ENCODE measurements around the gene RAB8B. TPM values are rescaled to one million over a fixed set of nuclear protein-coding genes. Genes with fewer than 3 reads are reported as not detected.

RAB8B gene
- total and polyA plus RNA-seq, 5 experiments from 2014 or later = 35.1 to 79.6 (median 40.7) TPM

GRCh38 chr15:63211549-63211948 is 22.1 kb downstream of the RAB8B start:
- no peak for ATAC-seq
- Mint-ChIP-seq H3K36me3 (peaks cover 0 to 31% (median 4%) of the 10 kb centered on the region in 3 donors), H3K4me1 (peaks cover 45 to 84% (median 77%) of the 10 kb centered on the region in 4 donors), H3K27ac (peak overlapping the region in 6 of 10 donors; percentile 1 to 91 (median 78)), H3K27me3 (no peaks in the 10 kb centered on the region), H3K4me3 (peak overlapping the region in 8 of 10 donors; percentile 3 to 73 (median 36)), H3K9me3 (no peaks in the 10 kb centered on the region)
- POLR2A ChIA-PET = interaction anchor here (2.0 to 2.6 kb wide), 2 partner anchors 18 to 19 kb away, joined by 8 to 12 read pairs; no protein-coding TSS in a partner anchor
- no peak for DNase-seq

DNA sequence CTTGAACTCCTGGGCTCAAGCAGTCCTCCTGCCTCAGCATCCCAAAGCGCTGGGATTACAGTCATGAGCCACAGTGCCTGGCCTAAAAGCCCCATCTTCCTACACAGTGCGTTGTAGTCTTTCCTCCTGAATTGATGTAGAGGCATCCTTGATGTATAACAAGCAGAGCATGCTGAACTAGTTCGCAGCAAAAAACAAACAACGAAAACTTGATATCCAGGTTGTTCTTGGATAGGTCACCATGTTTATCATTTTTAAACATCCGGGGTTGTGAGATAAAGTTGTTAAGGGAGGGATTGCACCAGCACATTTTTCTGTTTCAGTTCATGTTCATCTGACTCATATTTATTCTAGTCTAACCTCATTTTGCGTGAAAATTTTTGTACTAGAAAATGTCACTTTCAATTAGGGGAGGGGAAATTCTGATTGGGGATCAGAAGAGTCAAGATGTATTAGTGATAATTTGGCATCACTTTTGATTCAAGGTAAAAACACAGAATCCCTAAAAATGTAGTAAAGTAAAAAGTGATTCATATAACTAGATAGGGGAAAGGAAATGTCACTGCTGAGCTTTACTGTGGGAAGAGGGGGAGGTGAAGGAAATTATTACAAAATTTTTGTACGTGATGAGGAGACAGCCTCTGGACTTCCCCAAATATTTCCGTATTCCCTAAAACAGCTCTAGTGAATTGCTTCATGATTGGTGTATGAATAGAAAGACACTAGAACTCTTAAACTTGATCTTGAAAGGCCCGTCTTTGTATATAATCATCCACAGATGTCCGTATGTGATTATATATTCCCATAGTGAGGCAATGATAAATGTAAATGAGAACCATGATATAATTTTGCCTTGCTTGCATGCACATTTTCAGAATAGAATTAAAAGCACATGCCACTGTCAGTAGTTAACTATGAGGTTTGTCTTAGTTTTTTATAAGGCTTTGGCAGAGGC is 22.9 kb downstream of the RAB8B start:
- H3K27me3 Mint-ChIP-seq = no peaks in the 10 kb centered on the region
- POLR2A ChIA-PET = interaction anchor here (2.6 kb wide), 1 partner anchor 18 kb away, joined by 8 read pairs; no protein-coding TSS in a partner anchor

DNA sequence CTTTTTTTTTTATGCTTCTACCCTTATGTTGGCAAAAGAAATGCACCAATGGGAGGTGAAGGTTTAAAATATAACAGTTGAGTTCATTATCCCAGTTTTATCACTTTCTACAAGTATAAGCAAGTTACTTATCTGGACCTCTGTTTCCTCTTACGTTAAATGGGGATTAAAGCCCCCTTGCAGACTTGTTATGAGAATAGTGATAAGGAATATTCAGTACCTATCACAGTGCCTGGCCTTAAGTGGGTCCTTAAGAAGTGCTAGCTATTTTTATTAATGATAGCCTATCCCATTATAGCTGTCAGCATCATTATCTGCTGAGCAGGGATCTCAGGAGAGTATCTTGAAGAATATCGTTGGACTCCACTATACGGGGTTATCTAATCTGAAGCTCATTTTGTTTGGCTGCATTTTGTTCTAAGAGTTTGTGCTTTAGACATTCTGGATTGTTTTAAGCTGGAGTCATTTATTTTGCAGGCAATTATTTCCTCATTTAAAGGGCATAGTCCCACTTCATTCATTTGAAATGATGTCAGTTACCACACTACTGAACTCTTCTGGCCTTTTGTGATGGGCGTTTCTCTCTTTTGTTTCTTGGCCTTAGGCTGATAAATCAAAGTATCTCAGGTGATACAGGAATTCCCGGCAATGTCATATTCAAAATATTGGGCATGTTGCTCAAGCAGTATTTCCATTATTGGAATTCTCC is 28.8 kb downstream of the RAB8B start:
- POLR2A ChIA-PET = interaction anchor here (0.7 to 0.9 kb wide), 2 partner anchors 10 to 58 kb away, joined by 4 to 5 read pairs; no protein-coding TSS in a partner anchor
- ATAC-seq (no peak), DNase-seq (no peak)
- peak overlapping the region in 1 of 10 donors; percentile 6 for H3K4me3 Mint-ChIP-seq
- H3K9me3 Mint-ChIP-seq = no peaks in the 10 kb centered on the region
- no peaks in the 10 kb centered on the region for H3K27me3 Mint-ChIP-seq
- H3K4me1 Mint-ChIP-seq = peaks cover 17 to 80% (median 60%) of the 10 kb centered on the region in 4 donors
- H3K36me3 Mint-ChIP-seq = peaks cover 0 to 35% (median 8%) of the 10 kb centered on the region in 3 donors
- H3K27ac Mint-ChIP-seq = peak overlapping the region in 4 of 10 donors; percentile 29 to 72 (median 57)

More for the DNA sequence above, 22.9 kb downstream of the RAB8B start:
- Mint-ChIP-seq H3K4me1 (peaks cover 38 to 83% (median 72%) of the 10 kb centered on the region in 4 donors), H3K27ac (peak overlapping the region in 8 of 10 donors; percentile 9 to 93 (median 38)), H3K4me3 (peak overlapping the region in 9 of 10 donors; percentile 9 to 73 (median 48)), H3K36me3 (peaks cover 0 to 27% (median 4%) of the 10 kb centered on the region in 3 donors), H3K9me3 (no peaks in the 10 kb centered on the region)
- DNase-seq = no peak
- ATAC-seq = no peak

DNA sequence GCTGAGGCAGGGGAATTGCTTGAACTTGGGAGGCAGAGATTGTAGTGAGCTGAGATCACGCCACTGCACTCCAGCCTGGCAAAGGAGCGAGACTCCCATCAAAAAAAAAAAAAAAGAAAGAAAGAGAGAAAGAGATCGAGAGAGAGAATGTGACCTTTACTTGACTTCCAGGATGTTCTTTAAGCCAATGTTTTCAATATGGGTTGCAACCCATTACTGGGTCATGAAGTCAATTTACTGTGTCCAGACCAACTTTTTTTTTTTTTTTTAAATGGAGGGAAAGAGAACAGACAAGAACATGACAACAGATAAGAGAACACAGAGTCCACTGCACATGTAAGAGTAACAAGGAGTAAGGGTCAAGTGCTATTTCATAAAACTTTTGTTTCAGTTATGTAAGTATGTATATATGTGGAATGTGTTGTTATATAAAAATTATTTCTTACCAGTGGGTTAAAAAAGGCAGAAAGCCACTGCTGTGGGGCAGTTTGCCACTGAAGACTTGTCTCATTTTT is 29.8 kb downstream of the RAB8B start:
- H3K27me3 Mint-ChIP-seq = no peaks in the 10 kb centered on the region
- H3K4me3 Mint-ChIP-seq = no peak overlapping the region
- H3K4me1 Mint-ChIP-seq = peaks cover 19 to 76% (median 55%) of the 10 kb centered on the region in 4 donors
- POLR2A ChIA-PET = no interaction called here
- DNase-seq (no peak), ATAC-seq (no peak)
- H3K27ac Mint-ChIP-seq = peak overlapping the region in 5 of 10 donors; percentile 20 to 76 (median 69)
- no peaks in the 10 kb centered on the region for H3K9me3 Mint-ChIP-seq
- H3K36me3 Mint-ChIP-seq = peaks cover 0 to 41% (median 8%) of the 10 kb centered on the region in 3 donors

GRCh38 chr15:63221346-63221745 is 31.9 kb downstream of the RAB8B start:
- ATAC-seq (no peak), DNase-seq (no peak)
- POLR2A ChIA-PET = interaction anchor here (1.1 kb wide), 1 partner anchor 25 kb away, joined by 3 read pairs; no protein-coding TSS in a partner anchor
- peak overlapping the region in 5 of 10 donors; percentile 8 to 69 (median 35) for H3K27ac Mint-ChIP-seq
- H3K27me3 Mint-ChIP-seq = no peaks in the 10 kb centered on the region
- H3K36me3 Mint-ChIP-seq = peaks cover 0 to 46% (median 14%) of the 10 kb centered on the region in 3 donors
- no peak overlapping the region for H3K4me3 Mint-ChIP-seq
- H3K9me3 Mint-ChIP-seq = no peaks in the 10 kb centered on the region
- H3K4me1 Mint-ChIP-seq = peaks cover 16 to 83% (median 57%) of the 10 kb centered on the region in 4 donors

- ATAC-seq (no peak), DNase-seq (no peak)
- H3K27ac Mint-ChIP-seq = peak overlapping the region in 1 of 10 donors; percentile 19
- H3K36me3 Mint-ChIP-seq = peaks cover 0 to 51% (median 17%) of the 10 kb centered on the region in 3 donors
- POLR2A ChIA-PET = no interaction called here
- peaks cover 23 to 86% (median 66%) of the 10 kb centered on the region in 4 donors for H3K4me1 Mint-ChIP-seq
- H3K9me3 Mint-ChIP-seq = no peaks in the 10 kb centered on the region
- no peak overlapping the region for H3K4me3 Mint-ChIP-seq
- H3K27me3 Mint-ChIP-seq = no peaks in the 10 kb centered on the region
Observed at GRCh38 chr15:63223463-63223862, 34.1 kb downstream of the RAB8B start.

GRCh38 chr15:63225381-63225780 is 36.0 kb downstream of the RAB8B start:
- no peak for DNase-seq
- H3K4me3 Mint-ChIP-seq = no peak overlapping the region
- POLR2A ChIA-PET = no interaction called here
- H3K9me3 Mint-ChIP-seq = no peaks in the 10 kb centered on the region
- peaks cover 25 to 81% (median 65%) of the 10 kb centered on the region in 4 donors for H3K4me1 Mint-ChIP-seq
- ATAC-seq = no peak
- H3K27me3 Mint-ChIP-seq = no peaks in the 10 kb centered on the region
- H3K36me3 Mint-ChIP-seq = peaks cover 0 to 43% (median 16%) of the 10 kb centered on the region in 3 donors
- peak overlapping the region in 7 of 10 donors; percentile 2 to 83 (median 17) for H3K27ac Mint-ChIP-seq

GRCh38 chr15:63226155-63226883 is 36.9 kb downstream of the RAB8B start:
- Mint-ChIP-seq H3K9me3 (no peaks in the 10 kb centered on the region), H3K27ac (peak overlapping the region in 9 of 10 donors; percentile 5 to 90 (median 74)), H3K4me3 (peak overlapping the region in 7 of 10 donors; percentile 1 to 67 (median 16)), H3K27me3 (no peaks in the 10 kb centered on the region), H3K4me1 (peaks cover 21 to 77% (median 60%) of the 10 kb centered on the region in 4 donors), H3K36me3 (peaks cover 0 to 43% (median 16%) of the 10 kb centered on the region in 3 donors)
- DNase-seq = no peak
- POLR2A ChIA-PET = interaction anchor here (1.5 kb wide), 1 partner anchor 34 kb away, joined by 3 read pairs; no protein-coding TSS in a partner anchor
- ATAC-seq = no peak

DNA sequence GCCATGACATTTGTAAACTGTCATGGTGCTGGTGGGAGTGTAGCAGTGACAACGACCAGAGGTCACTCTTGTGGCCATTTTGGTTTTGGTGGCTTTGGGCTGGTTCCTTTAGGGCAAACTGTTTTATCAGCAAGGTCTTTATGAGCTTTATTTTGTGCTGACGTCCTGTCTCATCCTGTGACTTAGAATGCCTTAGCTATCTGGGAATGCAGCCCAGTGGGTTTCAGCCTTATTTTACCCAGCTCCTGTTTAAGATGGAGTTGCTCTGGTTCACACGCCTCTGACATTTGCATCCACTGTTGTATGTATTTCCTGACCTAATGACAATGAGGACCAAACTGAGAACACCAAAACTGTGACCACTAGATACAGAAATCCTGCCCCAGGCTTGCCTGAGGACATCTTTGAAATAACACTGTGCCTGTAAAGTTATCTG is 37.6 kb downstream of the RAB8B start:
- Mint-ChIP-seq H3K9me3 (no peaks in the 10 kb centered on the region), H3K36me3 (peaks cover 0 to 43% (median 16%) of the 10 kb centered on the region in 3 donors), H3K4me1 (peaks cover 19 to 77% (median 61%) of the 10 kb centered on the region in 4 donors), H3K4me3 (peak overlapping the region in 3 of 10 donors; percentile 16 to 51 (median 36)), H3K27me3 (no peaks in the 10 kb centered on the region), H3K27ac (peak overlapping the region; percentile 2 to 90 (median 74))
- ATAC-seq = peak in 1 of 2 donors; percentile 38
- POLR2A ChIA-PET = interaction anchor here (1.5 kb wide), 1 partner anchor 35 kb away, joined by 3 read pairs; no protein-coding TSS in a partner anchor
- no peak for DNase-seq

GRCh38 chr15:63227689-63228088 is 38.3 kb downstream of the RAB8B start:
- Mint-ChIP-seq H3K9me3 (no peaks in the 10 kb centered on the region), H3K36me3 (peaks cover 0 to 38% (median 12%) of the 10 kb centered on the region in 3 donors), H3K4me1 (peaks cover 16 to 77% (median 62%) of the 10 kb centered on the region in 4 donors), H3K27ac (peak overlapping the region; percentile 74 to 90 (median 85)), H3K4me3 (peak overlapping the region in 3 of 10 donors; percentile 5 to 45 (median 11)), H3K27me3 (no peaks in the 10 kb centered on the region)
- POLR2A ChIA-PET = interaction anchor here (1.2 to 1.6 kb wide), 3 partner anchors 17 to 71 kb away, joined by 3 read pairs; partner anchors contain the start of gene RPS27L
- ATAC-seq (no peak), DNase-seq (no peak)

GRCh38 chr15:63231206-63231605 is 41.8 kb downstream of the RAB8B start:
- POLR2A ChIA-PET = interaction anchor here (1.0 to 5.5 kb wide), 3 partner anchors 37 to 74 kb away, joined by 4 to 50 read pairs (median 7); partner anchors contain the start of gene RPS27L
- peak overlapping the region; percentile 73 to 90 (median 86) for H3K27ac Mint-ChIP-seq

More at GRCh38 chr15:63231206-63231605, 41.8 kb downstream of the RAB8B start:
- Mint-ChIP-seq H3K4me3 (peak overlapping the region in 6 of 10 donors; percentile 21 to 68 (median 44)), H3K27me3 (no peaks in the 10 kb centered on the region), H3K4me1 (peaks cover 18 to 83% (median 70%) of the 10 kb centered on the region in 4 donors), H3K36me3 (peaks cover 0 to 28% (median 9%) of the 10 kb centered on the region in 3 donors), H3K9me3 (no peaks in the 10 kb centered on the region)
- ATAC-seq (no peak), DNase-seq (no peak)
